GM19025 (cell line): ENCODE data around the gene BSPRY.

Experiments
- ATAC-seq: cut with Tn5 transposase; IDR thresholded peaks from one replicate; pipeline ENCODE4 v1.9.1; 2021; ENCODE audit warnings: mild to moderate bottlenecking, low read depth, moderate library complexity; ENCODE audit not compliant: unreplicated experiment

BSPRY gene

GRCh38 chr9:113349445-113350094, at the start of gene BSPRY:
TSS of gene BSPRY (plus strand) at chr9:113349541. CDS start at chr9:113349580, 39 bp downstream.
- peak; percentile 37 for ATAC-seq

- ATAC-seq, result no peak
These were observed 49.5 kb upstream of the BSPRY start for GRCh38 chr9:113299800-113300292.

GRCh38 chr9:113301548-113301947, 47.8 kb upstream of the BSPRY start:
- no peak for ATAC-seq

- ATAC-seq, result no peak
These were observed 46.4 kb upstream of the BSPRY start, which contains the start of gene RNF183 for GRCh38 chr9:113302792-113303418. TSS of gene RNF183 (minus strand) at chr9:113303376. CDS start at chr9:113298184, 5,192 bp downstream.

GRCh38 chr9:113306566-113306965, 42.8 kb upstream of the BSPRY start:
- no peak for ATAC-seq

GRCh38 chr9:113307396-113307975, 41.9 kb upstream of the BSPRY start:
- no peak for ATAC-seq

- ATAC-seq, result no peak
These were observed 40.0 kb upstream of the BSPRY start for GRCh38 chr9:113309204-113309813.

GRCh38 chr9:113310538-113310937, 38.8 kb upstream of the BSPRY start:
- no peak for ATAC-seq

- no peak for ATAC-seq
These were observed 37.4 kb upstream of the BSPRY start for GRCh38 chr9:113311961-113312360.

- ATAC-seq, result no peak
These were observed 36.1 kb upstream of the BSPRY start for GRCh38 chr9:113313261-113313660.

GRCh38 chr9:113315231-113315630, 34.1 kb upstream of the BSPRY start:
- ATAC-seq, result no peak

- ATAC-seq, result no peak
These were observed 33.3 kb upstream of the BSPRY start for GRCh38 chr9:113316030-113316429.

- ATAC-seq, result no peak
These were observed 31.6 kb upstream of the BSPRY start for GRCh38 chr9:113317777-113318176.

GRCh38 chr9:113319054-113319453, 30.3 kb upstream of the BSPRY start:
- ATAC-seq, result no peak

GRCh38 chr9:113320051-113320450, 29.3 kb upstream of the BSPRY start:
- no peak for ATAC-seq

GRCh38 chr9:113322671-113323070, 26.7 kb upstream of the BSPRY start:
- ATAC-seq, result no peak

- no peak for ATAC-seq
These were observed 23.1 kb upstream of the BSPRY start for GRCh38 chr9:113326230-113326629.

- no peak for ATAC-seq
These were observed 21.1 kb upstream of the BSPRY start for GRCh38 chr9:113328045-113328782.

GRCh38 chr9:113331780-113332179, 17.6 kb upstream of the BSPRY start:
- no peak for ATAC-seq

- ATAC-seq, result no peak
These were observed 11.6 kb upstream of the BSPRY start for GRCh38 chr9:113337714-113338113.
